RKO (cell line): ENCODE measurements around the gene EREG.
A peak's percentile ranks its signal among the peaks of the same experiment; 100 is the strongest.
"Not testable (repeated sequence)": the region's sequence is repeated elsewhere in the genome, so short reads cannot be mapped to it uniquely, and the experiment has no call there.

ENCODE experiments used
- DNase-seq: peaks from one replicate; pipeline ENCODE4 v3.0.0-alpha.2; 2016; ENCODE audit warnings: low spot score

The EREG gene

DNA sequence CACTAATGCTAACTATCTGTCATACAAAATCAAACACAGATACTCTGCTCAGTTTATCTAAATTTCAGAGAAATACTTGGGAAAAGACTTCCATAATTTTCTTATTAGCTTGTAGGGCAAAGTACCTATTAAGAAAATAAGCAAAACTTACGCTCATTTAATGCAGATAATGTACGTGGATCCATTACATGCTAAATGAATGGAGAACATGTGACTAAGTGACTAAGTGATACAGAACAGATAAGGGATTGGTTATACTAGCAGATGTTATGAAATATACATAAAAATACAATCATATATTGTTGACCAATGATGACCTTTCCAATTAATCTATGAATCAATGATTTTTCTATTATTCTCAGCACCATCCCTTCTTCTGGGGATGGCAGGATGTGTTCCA lies 25.7 kb downstream of the EREG start:
- DNase-seq, result no peak

- DNase-seq, result no peak
Observed at GRCh38 chr4:74391346-74391745, 26.4 kb downstream of the EREG start.

DNA sequence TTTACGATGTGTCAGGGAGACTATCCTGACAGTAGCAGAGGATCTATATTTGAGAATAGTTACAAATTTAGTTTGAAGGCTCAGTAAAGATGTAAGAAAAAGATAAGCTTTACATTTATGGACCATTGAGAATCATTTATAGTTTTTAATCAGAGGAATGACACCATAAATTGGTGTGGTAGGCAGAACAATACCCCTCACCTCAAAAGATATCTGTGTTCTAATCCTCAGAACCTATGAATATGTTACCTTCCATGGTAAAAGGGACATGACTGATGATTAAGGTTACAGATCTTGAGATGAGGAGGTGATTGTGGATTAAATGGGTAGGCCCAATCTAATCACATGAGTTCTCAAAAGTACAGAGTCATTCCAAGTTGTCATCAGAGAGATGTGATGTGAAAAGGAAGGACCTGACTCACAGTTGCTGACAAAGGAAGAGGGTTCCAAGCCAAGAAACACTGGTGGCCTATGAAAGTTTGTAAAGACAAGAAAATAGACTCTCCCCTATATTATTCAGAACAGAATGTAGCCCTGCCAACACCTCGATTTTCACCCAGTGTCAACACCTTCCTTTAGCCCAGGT lies 27.0 kb downstream of the EREG start:
- no peak for DNase-seq

- DNase-seq, result no peak
Observed at GRCh38 chr4:74394476-74395136, 29.7 kb downstream of the EREG start.

- no peak for DNase-seq
Observed at GRCh38 chr4:74395633-74396032, 30.7 kb downstream of the EREG start.

GRCh38 chr4:74397748-74398426 lies 32.9 kb downstream of the EREG start:
- peak; percentile 25 for DNase-seq

GRCh38 chr4:74398894-74399589 lies 34.1 kb downstream of the EREG start:
- not testable (repeated sequence) for DNase-seq

DNA sequence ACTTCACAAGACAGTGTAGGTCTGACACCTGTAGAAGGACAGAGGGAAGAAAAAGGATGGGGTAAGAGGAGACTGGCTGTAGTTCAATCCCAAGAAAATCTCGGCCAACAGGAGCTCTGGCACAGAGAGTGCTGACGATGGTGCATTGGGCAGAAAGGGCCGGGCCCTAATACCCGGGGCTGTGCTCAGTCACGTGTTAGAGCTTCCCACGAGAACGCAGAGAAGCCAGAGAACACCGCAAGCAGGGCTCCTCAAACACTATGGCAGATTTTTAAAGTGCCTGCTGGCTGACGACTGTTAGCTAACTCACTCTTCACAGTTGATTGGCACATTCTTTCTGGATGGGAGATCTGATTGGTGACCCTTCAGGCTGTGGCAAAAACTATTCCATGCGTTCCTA lies 35.5 kb downstream of the EREG start:
- no peak for DNase-seq

DNA sequence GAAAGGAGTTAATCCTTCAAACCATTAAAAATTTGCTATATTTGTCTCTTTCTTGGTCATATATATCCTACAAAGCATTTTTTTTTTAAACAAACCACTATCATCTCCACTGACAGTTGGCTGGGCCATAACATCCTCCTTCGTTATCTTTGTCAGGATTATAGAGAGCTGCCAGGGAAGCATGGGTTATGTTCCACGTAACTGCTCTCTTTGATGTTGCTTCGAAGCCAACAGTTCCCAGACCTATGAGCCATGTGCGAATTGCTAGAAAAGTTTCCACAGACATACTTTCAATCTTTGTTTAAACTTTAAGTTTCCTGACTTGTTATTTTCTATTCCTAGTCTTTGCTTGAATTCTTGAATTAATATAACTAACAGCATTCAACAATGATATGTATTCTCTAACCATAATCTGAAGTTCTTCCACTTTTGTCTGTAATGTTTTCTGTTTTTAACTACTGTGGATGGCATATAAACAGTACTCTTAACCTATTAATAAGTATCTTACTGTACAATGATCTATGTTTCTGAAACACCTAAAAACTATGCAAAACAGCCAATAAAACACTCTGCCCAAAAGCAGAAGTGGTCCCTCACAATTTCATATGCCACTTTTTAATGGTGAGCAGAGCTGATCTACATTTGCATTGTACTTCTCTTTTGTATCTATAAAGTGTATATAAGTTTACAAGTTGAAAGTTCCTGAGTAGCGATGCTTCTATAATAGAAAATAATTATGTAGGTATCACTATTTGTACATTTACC lies 37.9 kb downstream of the EREG start:
- no peak for DNase-seq

DNA sequence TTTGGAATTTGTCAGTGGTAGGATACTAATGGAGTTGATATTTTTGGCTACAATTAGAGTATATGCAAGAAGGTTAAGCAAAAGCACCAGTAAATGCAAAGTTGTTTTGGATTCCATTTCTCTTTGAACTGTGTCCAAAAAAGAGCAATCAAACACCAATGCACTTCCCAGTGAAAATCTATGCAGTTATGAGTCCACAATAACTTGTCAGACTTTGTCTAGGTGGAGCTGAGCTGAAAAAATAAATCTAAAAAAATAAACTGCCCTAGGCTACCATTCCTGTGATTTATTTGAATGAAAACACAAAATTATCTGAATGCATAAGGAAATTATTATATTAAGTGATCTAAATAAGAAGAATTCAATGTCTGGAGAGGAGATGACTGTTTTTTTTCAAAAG lies 42.9 kb downstream of the EREG start:
- DNase-seq, result no peak

DNA sequence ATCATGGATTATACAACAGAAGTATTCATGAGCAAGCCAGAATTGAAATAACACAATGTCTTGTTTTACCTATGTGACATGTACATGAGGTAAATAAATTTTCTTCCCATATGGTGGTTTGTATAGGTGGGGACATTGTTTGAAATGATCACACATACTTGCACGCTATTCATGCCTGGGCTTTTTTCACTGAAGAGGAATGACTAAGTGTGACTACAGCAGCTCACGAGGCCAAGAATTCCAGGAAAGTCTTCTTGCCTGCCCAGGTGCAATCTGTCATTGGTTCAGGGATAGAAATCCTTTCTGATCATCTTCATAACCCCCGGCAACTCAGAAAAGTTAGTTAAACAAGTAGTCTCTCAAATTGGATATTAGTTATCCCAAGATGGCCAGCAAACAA lies 43.7 kb downstream of the EREG start:
- DNase-seq, result no peak

DNA sequence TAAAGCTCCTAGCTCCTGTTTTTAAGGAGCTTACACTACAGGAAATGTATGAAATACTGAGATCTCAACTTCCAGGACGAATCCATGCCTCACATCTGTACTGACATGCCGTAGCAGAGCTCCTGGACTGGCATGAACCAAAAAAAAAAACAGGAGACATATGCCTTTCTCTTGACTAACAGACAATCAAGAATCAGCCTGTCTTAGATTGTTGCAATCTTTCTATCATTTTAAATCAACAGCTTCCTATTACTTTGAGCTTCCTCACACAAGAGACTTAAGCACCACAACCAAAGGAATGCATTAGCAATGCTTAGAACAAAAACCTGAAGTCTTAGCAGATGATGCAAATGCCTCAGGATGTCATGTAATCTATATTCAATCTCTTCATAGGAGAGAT lies 45.3 kb downstream of the EREG start:
- no peak for DNase-seq

DNA sequence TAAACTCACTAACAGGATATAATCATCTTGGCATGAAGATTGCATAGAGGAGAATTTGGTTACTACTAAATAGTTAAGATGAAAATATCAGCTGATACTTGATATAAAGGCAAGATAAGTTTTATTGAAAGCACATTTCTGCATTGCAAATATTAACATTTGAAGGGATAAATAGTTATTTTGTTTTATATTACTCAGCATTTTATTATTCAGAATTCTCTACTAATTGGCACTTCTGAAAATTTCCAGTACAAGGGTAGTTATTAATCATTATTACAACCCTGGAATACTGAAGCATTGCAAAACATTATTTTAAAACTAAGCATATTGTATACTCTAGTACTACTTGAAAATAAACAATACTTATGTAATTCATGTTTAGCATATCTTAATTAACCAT lies 47.3 kb downstream of the EREG start:
- DNase-seq, result no peak

GRCh38 chr4:74413265-74413664 lies 48.3 kb downstream of the EREG start:
- DNase-seq, result no peak

DNA sequence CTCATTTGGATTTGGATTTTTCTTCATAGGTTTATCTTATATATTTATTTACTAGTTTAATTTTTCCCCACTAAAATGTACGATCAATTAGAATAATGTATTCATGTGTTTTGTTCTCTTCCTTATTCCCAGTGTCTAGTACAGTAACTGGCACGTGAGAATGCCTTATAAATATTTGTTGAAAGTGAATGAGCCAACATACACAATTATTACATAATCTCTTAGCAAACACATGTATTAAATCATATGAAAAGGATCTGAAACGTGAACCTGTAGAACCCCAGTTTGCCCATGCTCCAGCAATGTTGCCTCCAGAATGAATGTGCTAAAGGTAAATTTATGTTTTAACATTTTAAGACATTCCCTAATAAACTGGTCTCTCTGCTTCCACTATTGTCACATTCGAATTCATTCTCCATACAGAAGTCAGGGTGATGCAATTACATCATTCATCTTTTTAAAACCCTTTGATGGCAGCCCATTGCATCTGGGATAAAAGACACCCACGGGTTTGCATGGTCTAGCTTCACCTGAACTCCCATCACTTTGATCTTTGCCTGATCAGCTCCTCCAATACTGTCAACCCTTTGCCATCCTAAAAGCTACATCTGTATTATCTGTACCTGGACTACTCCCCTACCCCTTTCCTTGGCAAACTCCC lies 49.3 kb downstream of the EREG start:
- no peak for DNase-seq

GRCh38 chr4:74415602-74416300 lies 50.8 kb downstream of the EREG start:
- DNase-seq, result no peak

DNA sequence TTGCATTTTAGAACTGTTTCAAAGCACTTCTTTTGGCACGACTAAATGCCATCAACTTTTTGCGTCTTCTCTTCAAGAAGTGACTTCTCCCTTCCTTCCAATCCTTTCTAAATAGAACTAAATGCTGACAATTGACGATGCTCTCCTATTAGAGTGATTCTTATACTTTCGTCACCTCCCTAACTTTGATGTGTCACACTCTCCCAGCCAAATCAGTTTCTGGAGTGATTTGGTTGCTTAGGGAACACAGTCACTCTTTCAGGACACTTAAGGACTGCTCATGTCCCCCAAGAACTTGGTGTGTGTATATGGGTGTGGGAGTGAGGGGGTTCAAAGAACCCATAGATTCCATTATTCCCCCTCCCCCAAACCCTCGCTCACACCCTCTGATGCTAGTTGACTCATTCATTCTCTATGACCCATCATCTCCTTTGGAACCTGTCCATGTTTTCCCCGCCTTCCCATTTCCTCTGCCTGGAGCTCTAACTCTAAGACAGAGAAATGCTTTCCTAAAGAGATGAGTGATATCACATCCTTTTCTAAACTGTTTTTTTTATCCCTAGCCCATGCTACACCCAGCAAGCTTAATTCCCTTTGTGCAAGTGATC lies 53.2 kb downstream of the EREG start:
- DNase-seq, result peak; percentile 47

- DNase-seq, result no peak
Observed at GRCh38 chr4:74420863-74421262, 55.9 kb downstream of the EREG start.

- no peak for DNase-seq
Observed at GRCh38 chr4:74423104-74423503, 58.2 kb downstream of the EREG start.

- DNase-seq, result no peak
Observed at GRCh38 chr4:74424111-74424510, 59.2 kb downstream of the EREG start.

DNA sequence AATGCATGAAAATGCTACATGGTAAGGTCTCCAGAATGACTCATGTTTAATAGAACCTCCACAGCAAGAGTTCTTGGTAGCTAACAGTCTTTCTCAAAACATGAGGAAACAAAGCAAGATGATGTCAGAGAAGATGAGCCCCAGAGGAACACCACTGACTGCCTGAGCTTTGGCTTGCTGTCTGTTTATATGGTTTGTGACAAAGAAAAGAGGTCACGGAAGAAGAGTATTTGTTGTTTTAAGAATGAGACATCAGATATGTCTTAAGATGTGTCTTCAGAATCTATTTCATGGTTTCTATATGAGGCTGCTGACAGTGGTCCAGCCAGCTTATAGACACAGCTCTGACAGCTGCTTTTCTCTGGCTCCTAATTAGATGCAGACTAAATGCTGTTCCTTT lies 61.2 kb downstream of the EREG start:
- DNase-seq, result no peak
